HG03280 (cell line): ENCODE measurements around the gene ZNF554.
A peak's percentile ranks its signal among the peaks of the same experiment; 100 is the strongest.

ENCODE experiments used
- ATAC-seq: cut with Tn5 transposase; IDR thresholded peaks from one replicate; pipeline ENCODE4 v1.9.1; 2021; ENCODE audit warnings: mild to moderate bottlenecking, moderate library complexity; ENCODE audit not compliant: unreplicated experiment

The ZNF554 gene

DNA sequence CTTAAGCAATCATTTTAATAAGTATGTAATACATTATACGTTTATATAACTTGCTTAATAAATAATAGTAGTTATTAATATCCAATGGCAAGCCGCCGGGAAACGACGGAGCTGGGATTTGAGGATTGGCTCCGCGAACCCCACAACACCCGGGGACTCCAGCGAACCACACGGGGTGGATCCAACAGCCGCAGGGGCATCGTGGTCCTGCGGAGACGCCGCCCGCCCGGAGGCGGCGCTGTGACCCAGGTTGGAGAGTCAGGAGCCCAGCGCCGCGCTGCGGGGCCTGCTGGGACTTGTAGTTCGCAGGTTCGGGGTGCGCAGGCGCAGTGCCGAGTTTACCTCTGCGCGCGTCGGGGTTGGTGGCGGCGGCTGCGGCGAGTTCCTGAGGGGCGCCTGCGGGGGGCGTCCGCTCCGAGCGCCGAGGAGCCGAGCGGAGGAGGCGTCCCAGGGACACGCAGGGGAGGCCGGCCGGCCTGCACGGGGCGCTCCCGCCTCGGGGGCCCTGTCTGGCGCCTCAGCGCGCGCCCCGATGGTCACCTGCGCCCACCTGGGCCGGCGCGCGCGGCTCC, at the start of gene ZNF554:
Gene ZNF554 (plus strand): TSS at position 329 of the 572 bp plus-strand sequence. CDS start 204 bp downstream, at position 533.
- peak; percentile 87 for ATAC-seq

- no peak for ATAC-seq
These were observed 49.3 kb upstream of the ZNF554 start for GRCh38 chr19:2770055-2771013.

- ATAC-seq: no peak
These were observed 47.6 kb upstream of the ZNF554 start for GRCh38 chr19:2771786-2772674.

GRCh38 chr19:2774083-2774679, 45.5 kb upstream of the ZNF554 start:
- ATAC-seq: no peak

- ATAC-seq: no peak
These were observed 44.6 kb upstream of the ZNF554 start for GRCh38 chr19:2774953-2775555.

DNA sequence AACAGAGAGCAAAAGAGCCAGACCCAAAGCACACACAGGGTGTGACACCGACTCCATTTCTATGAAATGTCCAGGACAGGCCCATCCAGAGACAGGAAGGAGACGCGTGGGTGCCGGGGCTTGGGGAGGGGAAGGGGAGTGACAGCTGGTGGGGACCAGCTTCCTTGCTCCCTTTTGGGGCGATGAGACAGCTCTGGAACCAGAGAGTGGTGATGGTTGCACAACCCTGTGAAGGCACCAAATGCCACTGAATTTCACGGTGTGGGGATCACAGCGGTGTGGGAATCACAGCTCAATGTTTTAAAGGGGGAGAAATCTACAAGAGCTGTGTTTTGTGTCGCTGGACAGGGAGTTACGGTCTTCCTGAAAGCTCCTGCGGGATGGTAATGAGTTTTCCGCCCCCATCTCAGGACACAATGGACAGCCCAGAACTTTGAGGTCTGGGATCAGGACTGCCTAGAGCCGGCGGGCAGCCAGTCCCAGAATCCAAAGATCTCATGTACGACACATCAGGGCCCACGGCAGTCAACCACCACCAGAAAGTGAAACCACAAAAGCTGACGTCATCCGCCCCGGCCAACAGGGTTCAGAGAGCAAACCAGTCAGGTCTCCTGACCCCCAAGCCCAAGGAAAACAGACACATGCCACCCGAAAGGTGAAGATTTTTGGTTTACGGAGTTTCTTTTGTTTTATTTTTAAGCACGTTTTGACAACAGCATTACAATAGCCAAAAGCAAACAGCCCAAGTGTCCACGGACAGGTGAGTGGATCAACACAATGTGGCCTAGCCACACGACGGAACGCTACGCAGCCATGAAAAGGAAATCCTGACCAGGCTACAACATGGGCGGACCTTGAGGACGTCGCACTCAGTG, 43.9 kb upstream of the ZNF554 start:
- ATAC-seq: no peak

DNA sequence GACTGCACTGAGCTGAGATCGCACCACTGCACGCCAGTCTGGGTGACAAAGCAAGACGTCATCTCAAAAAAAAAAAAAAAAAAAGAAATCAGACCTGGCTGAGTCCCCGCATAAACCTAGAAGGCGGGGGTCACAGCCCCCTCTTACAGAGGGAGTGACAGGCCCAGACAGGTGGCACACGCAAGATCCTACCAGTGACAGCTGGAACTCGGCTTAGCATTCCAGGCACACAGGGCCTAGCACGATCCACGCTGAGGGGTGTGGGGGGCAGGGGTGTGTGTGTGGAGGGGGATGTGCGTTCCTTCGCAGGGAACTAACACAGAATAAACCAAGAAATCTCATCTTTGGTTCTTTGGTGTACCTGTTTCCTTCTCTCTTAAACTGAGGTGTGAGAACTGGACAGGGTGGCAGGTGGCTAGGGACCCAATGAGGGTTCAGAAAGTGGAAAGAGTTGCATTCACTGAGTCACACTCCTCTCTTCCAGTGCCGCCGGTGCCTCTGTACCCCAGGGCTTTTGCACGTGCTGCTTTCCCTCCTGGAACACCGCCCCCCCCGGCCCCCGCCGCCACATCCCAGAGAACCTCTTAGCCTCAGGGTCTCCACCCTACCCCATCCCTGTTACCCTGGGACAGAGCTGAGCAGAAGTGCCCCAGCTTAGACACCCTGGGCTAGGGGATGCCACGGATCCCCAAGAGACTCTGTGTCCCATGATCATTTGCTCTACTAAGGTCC, 41.5 kb upstream of the ZNF554 start:
- no peak for ATAC-seq

GRCh38 chr19:2779121-2779740, 40.4 kb upstream of the ZNF554 start:
- no peak for ATAC-seq

GRCh38 chr19:2780284-2780683, 39.4 kb upstream of the ZNF554 start:
- ATAC-seq: no peak

DNA sequence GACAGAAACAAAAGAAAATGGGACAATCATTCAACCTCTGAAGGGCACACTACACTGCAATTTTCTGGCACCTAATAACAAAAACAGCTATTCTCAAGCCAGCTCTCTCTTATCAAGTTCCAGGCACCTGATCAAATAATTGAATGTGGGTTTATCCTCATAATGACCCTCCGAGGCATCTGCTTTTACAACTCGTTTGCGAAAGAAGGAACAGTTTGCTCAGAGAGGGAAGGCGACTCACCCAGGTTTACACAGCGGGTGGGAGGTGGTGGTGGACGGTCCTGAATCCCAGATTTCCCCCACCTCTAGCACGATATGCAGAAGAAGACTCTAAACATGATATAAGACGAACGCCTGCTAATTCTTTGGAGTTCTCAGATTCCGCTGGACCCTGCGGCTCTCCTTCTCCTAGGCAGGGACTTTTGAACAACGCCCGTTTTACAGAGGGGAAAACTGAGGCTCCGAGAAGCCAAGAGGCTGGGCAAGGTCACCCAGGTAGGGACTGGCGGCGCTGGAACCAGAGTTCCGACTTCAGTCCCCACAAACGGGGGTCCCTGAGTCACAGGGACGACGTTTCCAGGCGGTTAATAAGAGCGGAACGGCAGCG, 37.2 kb upstream of the ZNF554 start:
- ATAC-seq: no peak

DNA sequence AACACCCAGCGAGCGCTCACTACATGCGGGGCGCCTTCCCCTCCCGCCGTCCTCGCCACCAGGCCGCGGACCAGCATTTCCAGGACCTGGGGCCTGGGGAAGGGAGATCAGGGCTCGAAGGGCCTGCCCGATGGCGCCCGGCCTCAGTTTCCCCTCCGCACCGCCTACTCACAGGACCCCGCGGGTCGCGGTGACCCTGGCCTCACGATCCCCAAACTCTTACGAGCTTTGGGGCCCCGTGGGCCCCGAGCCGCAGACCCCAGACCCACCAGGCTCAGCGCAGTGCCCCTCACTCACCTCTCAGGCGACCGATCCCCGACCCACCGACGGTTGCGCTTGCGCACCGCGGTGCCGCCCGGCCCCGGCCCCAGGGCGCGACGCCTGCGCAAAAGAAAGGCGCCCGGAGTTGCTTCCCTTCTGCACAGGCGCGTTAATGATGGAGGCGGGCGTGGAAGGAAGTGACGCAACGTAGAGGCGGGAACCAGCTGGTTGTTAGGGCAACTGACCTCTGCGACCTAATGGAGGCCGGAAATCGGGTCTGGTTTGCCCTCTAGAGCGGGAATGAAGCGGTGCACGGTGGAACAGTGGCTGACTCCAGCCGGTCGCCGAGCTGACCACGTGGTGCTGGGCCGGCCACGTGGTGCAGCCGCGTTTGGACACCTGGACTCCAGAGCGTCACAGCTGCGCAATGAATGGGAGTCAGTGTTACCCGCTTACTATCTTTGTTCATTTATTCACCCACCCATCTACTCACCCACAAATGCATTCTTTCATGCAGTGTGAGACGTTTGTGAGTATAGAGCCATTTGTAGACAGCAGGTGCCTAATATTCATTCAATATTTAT, 36.5 kb upstream of the ZNF554 start, which contains the start of gene SGTA:
Gene SGTA (minus strand): TSS at position 338 of the 845 bp plus-strand sequence. CDS start 14,205 bp downstream, outside the sequence.
- ATAC-seq: peak; percentile 73

DNA sequence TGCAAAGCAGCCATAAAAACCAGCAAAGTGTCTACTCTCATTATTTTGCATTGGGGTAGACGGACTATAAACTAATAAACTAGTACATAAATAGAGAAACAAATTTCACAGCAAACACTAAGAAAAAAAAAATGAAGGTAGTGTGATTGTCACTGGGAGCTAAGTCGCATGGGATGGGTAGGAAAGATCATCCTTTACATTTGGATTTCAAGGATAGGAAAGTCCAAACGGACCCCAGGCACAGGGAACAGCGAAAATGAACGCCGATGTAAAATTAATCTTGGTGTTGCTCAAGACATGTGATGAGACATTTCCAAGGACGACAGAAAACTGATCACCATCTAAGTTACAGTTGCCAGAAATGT, 35.9 kb upstream of the ZNF554 start:
- no peak for ATAC-seq

- ATAC-seq: peak; percentile 63
These were observed 34.2 kb upstream of the ZNF554 start, which contains the start of gene THOP1 for GRCh38 chr19:2785244-2785997. TSS of gene THOP1 (plus strand) at chr19:2785503. CDS start at chr19:2785663, 160 bp downstream.

DNA sequence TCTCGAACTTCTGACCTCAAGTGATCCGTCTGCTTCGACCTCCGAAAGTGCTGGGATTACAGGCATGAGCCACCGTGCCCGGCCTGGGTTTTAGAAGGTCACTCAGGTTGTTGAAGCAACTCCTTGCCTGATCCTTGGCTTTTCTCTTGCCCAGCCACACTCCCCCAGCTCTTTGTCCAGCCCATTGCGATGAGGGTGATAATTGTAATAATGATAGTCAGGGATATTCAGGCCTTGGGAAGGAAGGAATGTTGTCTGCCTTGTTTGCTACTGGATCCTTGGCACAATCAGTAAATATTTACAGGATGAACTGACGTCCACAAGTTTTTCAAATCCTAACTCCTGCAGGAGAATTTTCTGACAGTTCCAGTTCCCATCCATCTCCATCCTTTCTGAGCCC, 32.6 kb upstream of the ZNF554 start:
- no peak for ATAC-seq

DNA sequence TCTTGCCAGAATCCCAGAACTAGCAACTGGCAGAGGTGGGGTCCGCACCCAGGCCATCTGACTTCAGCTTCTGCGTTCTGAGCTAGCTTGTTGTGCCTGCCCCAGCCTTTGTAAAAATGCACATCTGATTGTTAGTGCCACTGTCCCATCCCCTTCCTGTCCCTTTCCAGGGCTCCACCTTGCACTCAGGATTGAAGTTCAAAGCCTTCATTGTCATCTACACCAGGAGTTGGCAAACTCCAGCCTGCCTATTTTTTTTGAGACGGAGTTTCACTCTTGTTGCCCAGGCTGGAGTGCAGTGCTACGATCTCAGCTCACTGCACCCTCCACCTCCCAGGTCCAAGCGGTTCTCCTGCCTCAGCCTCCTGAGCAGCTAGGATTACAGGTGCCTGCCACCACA, 31.4 kb upstream of the ZNF554 start:
- no peak for ATAC-seq

DNA sequence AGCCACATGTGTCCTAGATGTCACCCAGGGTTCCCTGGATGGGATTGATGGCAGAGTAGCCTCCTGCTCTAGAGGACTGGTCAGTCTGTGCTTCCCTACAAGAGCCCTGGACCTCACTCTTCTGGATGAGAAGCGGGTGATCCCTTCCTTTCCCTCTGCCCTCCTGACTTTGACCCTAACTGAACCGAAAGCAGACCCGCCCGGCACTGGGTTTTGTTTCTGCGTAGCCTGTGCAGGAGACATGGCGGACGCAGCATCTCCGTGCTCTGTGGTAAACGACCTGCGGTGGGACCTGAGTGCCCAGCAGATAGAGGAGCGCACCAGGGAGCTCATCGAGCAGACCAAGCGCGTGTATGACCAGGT, 29.5 kb upstream of the ZNF554 start:
- no peak for ATAC-seq
